ENCODE measurements around the gene LRRC14B.

DNA sequence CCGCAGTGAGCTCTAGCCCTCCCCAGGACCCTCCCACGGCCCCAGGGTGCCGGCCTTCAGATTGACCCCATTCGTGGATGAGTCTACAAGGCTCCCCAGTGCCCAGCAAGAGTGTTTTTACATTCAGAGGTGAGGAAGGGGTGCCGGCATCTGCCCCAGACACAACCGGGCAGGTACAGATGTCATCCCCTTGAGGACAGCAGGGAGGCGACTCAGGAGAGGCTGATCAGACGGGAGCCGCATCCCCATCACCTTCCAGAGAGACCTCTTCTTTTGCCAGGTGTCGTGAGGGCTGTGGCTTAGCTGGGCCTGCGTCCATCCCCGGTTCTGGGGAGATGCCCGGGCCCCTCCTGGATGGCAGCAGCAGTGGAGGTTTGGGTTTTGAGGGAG lies 4.3 kb upstream of the LRRC14B start:
- TF ChIP-seq EZH2 (IDR thresholded peaks at IDR 0.05; ENCODE audit: insufficient read depth, poor library complexity, severe bottlenecking) = no peak
- no peak for TF ChIP-seq EZH2phosphoT487 (IDR thresholded peaks at IDR 0.05; ENCODE audit: insufficient read depth, low read depth)
